ENCODE data around the gene GNB1. TPM values are rescaled to one million over a fixed set of nuclear protein-coding genes. Genes with fewer than 3 reads are reported as not detected.

Gene GNB1
- total RNA-seq, 1 experiment from 2014 or later: 400 TPM

- H3K27me3 ChIP-seq (ENCODE audit: insufficient read depth, low read length): no peaks in the 10 kb centered on the region
- no peak overlapping the region for H2BK12ac ChIP-seq (ENCODE audit: insufficient read length, low read depth, low read length)
- no peak overlapping the region for H2BK5ac ChIP-seq (ENCODE audit: insufficient read length, low read length)
- no peak overlapping the region for H2BK20ac ChIP-seq (ENCODE audit: low read depth, low read length, poor library complexity, severe bottlenecking)
- peaks cover 12 to 20% of the 10 kb centered on the region in 2 experiments for H3K9me3 Mint-ChIP-seq
- no peak overlapping the region for H4K8ac ChIP-seq (replicated peaks; ENCODE audit: insufficient read length, low read depth, low read length)
- H3K4me1 Mint-ChIP-seq: no peaks in the 10 kb centered on the region
- no peak overlapping the region; a peak in 1 of 7 replicates for H3K27ac Mint-ChIP-seq
- no peaks in the 10 kb centered on the region for H3K79me1 ChIP-seq (ENCODE audit: insufficient read depth, low read depth, low read length, poor library complexity, severe bottlenecking)
- no peak overlapping the region for H3T11ph ChIP-seq (ENCODE audit: low read length)
- TF ChIP-seq CTCF (conservative IDR thresholded peaks at IDR 0.05): no peak
- H3K14ac ChIP-seq (ENCODE audit: insufficient read depth, low read length): no peak overlapping the region
- peaks cover 2% of the 10 kb centered on the region for H3K27me3 Mint-ChIP-seq (ENCODE audit: low read depth)
- H4K91ac ChIP-seq (ENCODE audit: insufficient read length, low read depth, low read length): no peak overlapping the region
- H3K23me2 ChIP-seq (ENCODE audit: insufficient read length, low read depth, low read length, poor library complexity, severe bottlenecking): no peaks in the 10 kb centered on the region
- no peak overlapping the region for H3K4ac ChIP-seq (ENCODE audit: low read depth, low read length)
- no peaks in the 10 kb centered on the region; a peak in 1 of 7 replicates for H3K36me3 Mint-ChIP-seq (ENCODE audit: insufficient read depth in 1 of 3, low read depth in 3 of 3)
- no peak overlapping the region for H2AFZ ChIP-seq (ENCODE audit: low read length)
- no peak overlapping the region; the same call in 1 of the 2 replicates for H2BK15ac ChIP-seq (ENCODE audit: low read depth, low read length)
- no peak overlapping the region for H4K5ac ChIP-seq (ENCODE audit: insufficient read length, low read depth, low read length)
- no peaks in the 10 kb centered on the region for H3K79me2 ChIP-seq (ENCODE audit: insufficient read depth, low read length)
- no peak for DNase-seq
- H3K4me1 ChIP-seq (ENCODE audit: insufficient read depth, low read length): no peaks in the 10 kb centered on the region
- no peak overlapping the region for H3K9ac ChIP-seq (ENCODE audit: extremely low read depth, insufficient read length, low read length)
- no peak overlapping the region for H2BK120ac ChIP-seq (ENCODE audit: low read depth, low read length, poor library complexity, severe bottlenecking)
- no peaks in the 10 kb centered on the region for H3K9me3 ChIP-seq (ENCODE audit: control insufficient read depth, low read depth, low read length)
- H3K56ac ChIP-seq (ENCODE audit: insufficient read length, low read depth, low read length): no peak overlapping the region
- H4K20me1 ChIP-seq (ENCODE audit: control insufficient read depth, insufficient read depth, insufficient read length): no peaks in the 10 kb centered on the region
- H3K18ac ChIP-seq (ENCODE audit: insufficient read length, low read depth, low read length): no peak overlapping the region
- no peak overlapping the region for H3K4me2 ChIP-seq (ENCODE audit: insufficient read depth, insufficient read length, low read length)
- no peak overlapping the region for H3K27ac ChIP-seq (ENCODE audit: insufficient read length, low read depth, low read length)
- no peak overlapping the region for H3K23ac ChIP-seq (ENCODE audit: insufficient read length, low read depth, low read length)
- no peak overlapping the region for H3K4me3 Mint-ChIP-seq
- no peak overlapping the region for H2AK5ac ChIP-seq (ENCODE audit: insufficient read length, low read length)
- no CpG with 5 or more reads among the region's 38 CpGs for WGBS (ENCODE audit: extremely low coverage, insufficient read length, low lambda C conversion rate)
Measured at GRCh38 chr1:1929639-1930545, 39.0 kb upstream of the GNB1 start.

Measured in H9 (cell line).